Skin epidermis (tissue), 12 donors: Measurements from ENCODE around the gene CATSPER3.

Source experiments
- H3K27ac ChIP-seq, 21 experiments: fragments of 200-600 bp; sonication (generic) in 11 of 21; one replicate each; pipeline ENCODE4 v1.5.0; 2020; ENCODE audit warnings: mild to moderate bottlenecking in 3 of 21, inconsistent platforms in 2 of 21, moderate library complexity in 2 of 21
- H3K4me3 ChIP-seq, 7 experiments: fragments of 200-600 bp; sonication (generic) in 2 of 7; one replicate each; pipeline ENCODE4 v1.5.0; 2020; ENCODE audit warnings: inconsistent platforms in 2 of 7, mild to moderate bottlenecking in 2 of 7, moderate library complexity in 1 of 7

CATSPER3 gene

DNA sequence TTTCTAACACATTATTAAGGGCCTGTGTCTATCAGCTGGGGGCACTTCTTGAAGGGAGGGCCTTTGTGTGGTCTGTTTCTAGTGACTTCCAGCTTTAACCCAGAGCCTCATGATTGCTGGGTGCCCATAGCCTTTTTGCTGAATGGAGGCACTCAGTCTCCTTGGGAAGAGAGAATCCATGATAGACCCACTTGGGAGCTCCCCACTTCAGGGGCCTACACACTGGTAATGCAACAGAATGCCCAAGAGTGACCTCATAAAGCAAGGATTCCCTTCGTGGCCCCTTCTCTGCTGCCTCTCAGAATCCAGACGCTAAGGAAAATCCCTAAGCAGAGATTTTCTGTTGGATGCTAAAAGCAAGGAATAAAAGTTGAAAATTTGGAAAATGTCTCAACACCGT, at the start of gene CATSPER3:
Gene CATSPER3 (plus strand): TSS at position 301 of the 400 bp plus-strand sequence. CDS start 85 bp downstream, at position 386.
- Histone ChIP-seq H3K27ac (no peak within 1 kb of the TSS), H3K4me3 (no peak within 1 kb of the TSS)

DNA sequence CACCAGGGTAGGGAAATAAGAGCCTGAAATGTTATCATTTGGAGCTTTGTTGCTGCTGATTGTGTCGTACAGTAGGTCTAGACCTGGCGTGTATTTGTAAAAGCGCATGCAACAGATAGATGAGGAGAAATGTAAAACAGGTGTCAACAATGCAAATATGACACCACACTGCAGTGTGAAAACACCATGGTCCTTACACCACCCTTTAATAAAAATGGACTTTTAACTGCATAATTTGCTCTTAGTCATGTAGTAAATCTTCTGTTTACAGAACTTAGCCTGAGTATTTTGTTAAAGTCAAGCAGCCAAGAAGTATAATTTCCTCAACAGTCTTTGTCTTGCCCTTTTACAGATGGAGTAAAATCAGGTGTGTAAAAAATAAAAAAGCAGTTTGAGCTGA, 48.8 kb upstream of the CATSPER3 start:
- Histone ChIP-seq H3K4me3 (no peak overlapping the region), H3K27ac (no peak overlapping the region)

DNA sequence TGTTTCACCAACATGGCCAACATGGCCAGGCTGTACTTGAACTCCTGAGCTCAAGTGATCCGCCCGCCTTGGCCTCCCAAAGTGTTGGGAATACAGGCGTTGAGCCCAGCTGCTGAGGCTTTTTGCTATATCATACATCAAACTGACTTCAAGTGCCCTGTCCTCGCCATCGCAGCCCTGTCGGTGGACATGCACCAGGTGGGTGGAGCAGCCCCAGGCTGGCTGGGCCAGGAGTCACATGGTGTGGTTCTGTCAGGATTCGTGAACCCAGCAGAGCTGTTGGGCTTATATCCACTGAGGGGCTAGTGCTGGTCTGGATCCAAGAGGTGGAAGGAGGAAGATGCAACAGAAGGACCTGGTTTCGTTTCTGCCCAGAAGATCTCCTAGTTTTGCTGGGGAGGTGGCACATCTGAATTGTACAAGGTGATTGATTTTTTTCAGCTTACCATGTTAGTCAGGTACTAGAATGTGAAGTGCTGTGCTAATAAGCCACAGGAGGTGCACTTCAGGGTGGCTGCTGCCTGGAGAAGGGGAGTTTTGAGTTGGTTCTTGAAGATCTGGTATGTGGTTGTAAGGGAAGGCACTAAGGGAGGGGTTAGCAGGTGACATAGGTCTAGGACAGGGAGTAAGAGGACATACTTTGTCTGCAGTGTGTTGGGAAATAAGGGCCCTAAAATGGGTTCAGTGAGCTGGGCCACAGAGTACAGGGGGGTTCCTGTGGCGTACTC, 46.7 kb upstream of the CATSPER3 start:
- H3K27ac ChIP-seq: no peak overlapping the region
- H3K4me3 ChIP-seq: no peak overlapping the region

DNA sequence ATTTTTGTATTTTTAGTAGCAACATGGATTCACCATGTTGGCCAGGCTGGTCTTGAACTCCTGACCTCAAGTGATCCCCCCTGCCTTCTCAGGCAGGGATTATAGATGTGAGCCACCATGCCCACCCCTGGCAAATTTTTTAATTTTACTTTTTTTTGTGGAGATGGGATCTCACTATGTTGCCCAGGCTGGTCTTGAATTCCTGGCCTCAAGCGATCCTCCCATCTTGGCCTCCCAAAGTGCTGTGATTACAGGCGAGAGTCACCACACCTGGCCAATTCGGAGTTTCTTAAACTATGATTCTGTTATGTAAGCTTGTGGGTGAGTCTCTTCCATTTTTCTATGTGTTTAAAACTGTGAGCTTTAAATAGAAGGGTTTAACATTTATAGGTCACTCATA, 35.2 kb upstream of the CATSPER3 start:
- Histone ChIP-seq H3K4me3 (no peak overlapping the region), H3K27ac (no peak overlapping the region)

DNA sequence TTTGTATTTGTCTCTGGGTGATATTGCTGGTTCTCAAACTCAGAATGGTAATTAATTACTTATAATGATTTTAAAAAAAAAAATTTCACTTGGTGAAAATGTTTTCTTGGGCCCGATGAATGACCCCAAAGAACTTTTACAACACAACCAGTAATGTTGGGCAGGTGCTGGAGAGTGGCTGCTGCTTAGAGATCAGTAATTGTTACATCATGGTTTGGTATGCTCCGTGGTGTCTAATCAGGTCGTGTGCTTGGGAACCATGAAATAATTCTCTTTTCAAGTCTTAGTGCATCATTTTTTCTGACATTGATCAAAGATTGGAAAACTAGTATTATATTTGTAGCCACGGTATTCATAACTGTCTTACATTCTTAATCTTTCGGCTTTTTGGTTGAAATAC, 33.5 kb upstream of the CATSPER3 start:
- Histone ChIP-seq H3K4me3 (no peak overlapping the region), H3K27ac (no peak overlapping the region)

DNA sequence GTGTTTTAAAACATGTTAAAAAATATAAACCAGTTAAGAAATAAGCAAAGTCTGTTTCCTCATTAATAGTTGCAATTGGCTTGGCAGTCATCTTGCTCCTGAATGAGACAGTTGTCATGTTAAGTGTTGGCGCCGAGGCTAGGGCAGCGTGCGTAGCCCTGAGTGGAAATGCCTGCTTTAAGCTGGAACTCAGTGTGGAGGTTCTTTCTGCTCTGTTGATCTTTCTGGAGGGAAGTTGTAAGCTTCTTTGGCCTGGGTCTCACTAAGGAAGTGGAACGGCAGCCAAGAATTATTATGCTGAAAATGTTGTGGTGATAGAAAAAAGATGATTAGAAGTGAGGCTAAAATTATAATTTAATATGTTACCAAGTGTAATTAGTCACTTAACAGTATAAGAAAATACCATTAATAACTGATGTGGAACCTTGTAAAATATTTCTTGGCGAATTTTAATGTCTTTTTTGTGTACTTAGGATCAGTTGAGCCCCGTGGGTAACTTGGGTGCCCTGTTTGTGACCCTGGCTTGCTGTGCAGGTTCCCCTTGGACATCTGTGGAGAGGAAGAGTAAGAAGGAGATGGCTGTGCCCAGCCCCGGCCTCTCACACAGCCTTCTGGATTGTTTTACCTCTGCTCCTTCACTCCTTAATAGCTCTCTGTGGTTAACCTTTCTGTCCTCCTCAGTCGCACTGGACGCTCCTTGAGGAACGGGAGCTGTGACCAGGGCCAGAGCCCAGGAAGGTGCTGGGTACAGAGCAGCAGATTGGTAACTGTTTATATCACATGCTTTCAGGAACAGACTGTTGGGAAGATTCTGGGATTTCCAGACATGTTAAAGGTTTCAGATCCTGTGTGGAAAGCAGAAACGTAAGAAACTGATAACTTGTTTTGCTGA, 31.8 kb upstream of the CATSPER3 start:
- no peak overlapping the region for H3K4me3 ChIP-seq
- H3K27ac ChIP-seq: no peak overlapping the region

DNA sequence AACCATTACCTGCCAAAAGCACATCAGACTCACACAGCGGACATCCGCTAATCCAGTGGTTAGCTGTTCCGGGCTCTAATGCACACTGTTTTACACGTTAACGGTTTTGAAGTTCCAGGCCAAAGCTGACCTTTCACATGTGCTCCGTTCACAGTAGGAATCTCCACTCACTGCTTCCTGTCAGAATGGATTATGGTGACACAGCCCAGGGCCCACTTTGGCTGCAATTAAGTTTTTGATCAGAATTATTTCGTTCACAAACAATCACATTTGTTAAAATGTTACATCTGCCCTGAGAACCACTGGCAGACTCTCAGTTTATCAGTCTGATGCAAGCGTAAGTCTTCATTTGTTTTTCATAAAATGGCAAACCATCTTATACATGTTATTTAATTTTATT, 30.2 kb upstream of the CATSPER3 start:
- no peak overlapping the region for H3K27ac ChIP-seq
- H3K4me3 ChIP-seq: no peak overlapping the region

DNA sequence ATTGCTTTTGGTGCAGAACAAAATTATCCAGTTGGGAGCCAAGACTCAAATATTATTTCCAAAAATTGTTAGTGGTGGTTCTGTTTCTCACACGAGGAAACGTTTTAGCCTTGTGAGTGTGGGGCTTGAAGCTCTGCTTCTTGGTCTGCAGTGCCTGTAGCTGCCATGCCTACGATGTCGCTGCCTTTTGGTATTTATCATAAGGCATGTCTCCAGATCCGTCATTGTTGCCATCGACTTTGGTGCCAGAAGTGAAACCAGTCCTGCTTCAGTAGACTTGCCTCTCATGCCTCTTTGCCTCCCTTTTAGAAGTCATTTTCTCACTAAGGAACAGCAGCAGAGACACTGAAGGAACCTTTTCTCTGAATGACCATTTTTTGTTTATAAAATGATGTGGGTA, 29.7 kb upstream of the CATSPER3 start:
- H3K27ac ChIP-seq: no peak overlapping the region
- no peak overlapping the region for H3K4me3 ChIP-seq

DNA sequence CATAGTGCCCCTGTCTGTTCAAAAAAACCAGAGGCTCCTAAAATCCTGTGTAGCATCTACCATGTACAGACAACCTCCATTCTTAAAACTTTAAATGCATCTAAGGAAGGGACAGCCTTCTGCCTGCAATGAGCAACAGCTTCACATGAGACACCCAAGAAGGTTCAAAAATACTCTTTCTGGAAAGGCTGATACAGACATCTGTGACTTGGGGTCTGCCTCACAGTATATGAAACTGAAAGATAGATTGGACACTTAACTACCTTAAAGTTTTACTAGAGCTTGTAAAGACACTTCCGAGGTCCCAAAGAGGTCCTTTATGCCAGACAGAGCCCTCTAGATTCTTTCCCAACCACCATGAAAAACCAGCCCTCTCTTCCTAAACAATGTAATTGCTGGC, 28.2 kb upstream of the CATSPER3 start:
- H3K27ac ChIP-seq: no peak overlapping the region

DNA sequence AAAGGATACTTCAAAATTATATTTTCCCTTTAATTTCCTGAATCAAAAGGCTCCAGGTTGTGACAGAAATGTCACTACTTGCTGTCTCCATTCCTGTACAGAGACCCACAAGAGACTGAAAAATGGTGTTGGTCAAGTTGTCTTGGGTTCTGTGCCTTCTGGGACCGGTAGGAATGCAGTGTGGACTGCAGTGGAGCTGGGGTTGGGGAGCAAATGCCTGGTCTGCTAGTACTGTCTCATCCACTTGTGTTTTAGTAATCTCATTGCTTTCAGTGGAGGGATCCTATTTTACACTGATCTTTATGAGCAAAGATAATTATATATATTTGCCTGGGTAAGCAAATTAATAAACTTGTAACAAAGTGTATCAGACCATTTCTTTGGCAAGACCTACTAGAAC, 24.2 kb upstream of the CATSPER3 start:
- Histone ChIP-seq H3K4me3 (no peak overlapping the region), H3K27ac (no peak overlapping the region)

More for the DNA sequence above, 28.2 kb upstream of the CATSPER3 start:
- no peak overlapping the region for H3K4me3 ChIP-seq

DNA sequence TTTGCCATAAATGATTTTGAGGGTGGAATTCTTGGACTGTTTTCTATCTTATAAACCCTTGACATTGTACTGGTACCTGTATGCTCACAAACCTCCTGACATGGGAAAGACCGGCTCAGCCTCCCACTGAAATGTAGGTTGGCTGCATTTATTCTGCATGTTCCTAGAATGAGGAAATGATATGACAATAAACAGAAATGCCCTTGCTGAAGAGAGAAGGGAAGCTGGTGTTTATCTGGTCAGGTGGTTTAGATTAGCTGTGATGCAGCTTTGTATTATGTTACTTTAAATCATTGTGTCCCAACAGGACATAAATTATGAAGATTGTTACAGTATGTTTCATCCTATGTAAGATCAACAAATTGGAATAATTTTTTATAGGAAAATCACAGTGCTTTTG, 23.1 kb upstream of the CATSPER3 start:
- no peak overlapping the region for H3K4me3 ChIP-seq
- no peak overlapping the region for H3K27ac ChIP-seq

DNA sequence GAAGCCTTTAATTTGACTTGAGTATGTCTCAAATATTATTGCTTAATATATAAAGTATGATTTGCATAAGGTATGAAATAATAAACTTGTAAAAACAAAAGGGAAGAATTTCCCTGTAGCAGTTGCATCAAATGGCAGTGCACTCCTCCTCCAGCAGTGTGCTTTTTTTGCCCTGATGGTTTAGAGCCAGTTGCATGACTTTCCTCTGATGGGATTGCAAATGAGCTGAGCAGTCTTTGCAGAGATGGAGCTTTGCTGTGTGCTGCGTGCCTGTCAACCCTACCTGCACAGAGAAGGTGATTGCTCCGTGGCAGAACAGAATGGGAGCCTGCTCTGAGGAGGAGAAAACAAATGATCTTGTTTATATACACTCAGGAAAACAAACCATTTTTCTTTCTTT, 22.7 kb upstream of the CATSPER3 start:
- no peak overlapping the region for H3K4me3 ChIP-seq
- H3K27ac ChIP-seq: no peak overlapping the region

DNA sequence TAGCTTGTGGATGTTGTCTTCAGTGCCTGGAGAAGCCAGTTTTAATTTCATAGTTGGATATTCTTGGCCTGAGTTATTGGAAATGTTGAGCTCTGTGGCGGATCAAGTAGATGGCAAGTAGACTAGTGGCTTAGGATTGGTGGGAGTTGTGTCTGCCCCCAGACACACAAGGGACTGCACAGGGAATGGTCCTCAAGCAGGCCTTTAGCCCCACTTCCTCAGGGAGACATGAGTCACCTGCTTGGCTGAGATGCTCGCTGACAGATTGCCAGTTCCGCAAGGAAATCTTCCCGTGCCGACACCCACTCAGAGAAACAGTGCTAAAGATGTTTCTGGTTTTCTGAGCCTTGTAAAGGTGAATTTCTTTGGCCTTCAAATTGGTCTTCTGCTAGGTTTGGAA, 18.8 kb upstream of the CATSPER3 start:
- no peak overlapping the region for H3K27ac ChIP-seq

DNA sequence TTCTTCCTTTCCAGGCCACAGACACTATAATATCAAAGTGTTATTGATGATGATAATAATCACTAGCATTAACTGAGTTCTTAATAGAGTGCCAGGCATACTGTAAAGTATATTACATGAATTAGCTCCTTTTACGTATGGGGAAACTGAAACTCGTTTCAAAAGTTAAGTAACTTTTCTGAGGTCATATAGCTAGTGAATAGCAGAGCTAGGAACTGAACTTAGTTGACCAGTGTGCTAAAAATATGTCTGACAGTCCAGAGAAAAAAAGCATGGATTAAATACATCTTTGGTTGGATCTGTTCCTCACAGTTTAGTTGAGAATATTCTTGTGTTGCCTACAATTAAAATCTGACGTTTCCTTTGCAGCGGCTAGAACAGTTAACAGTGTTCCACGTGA, 18.4 kb upstream of the CATSPER3 start:
- no peak overlapping the region for H3K27ac ChIP-seq
- no peak overlapping the region for H3K4me3 ChIP-seq

More for the DNA sequence above, 18.8 kb upstream of the CATSPER3 start:
- H3K4me3 ChIP-seq: no peak overlapping the region

DNA sequence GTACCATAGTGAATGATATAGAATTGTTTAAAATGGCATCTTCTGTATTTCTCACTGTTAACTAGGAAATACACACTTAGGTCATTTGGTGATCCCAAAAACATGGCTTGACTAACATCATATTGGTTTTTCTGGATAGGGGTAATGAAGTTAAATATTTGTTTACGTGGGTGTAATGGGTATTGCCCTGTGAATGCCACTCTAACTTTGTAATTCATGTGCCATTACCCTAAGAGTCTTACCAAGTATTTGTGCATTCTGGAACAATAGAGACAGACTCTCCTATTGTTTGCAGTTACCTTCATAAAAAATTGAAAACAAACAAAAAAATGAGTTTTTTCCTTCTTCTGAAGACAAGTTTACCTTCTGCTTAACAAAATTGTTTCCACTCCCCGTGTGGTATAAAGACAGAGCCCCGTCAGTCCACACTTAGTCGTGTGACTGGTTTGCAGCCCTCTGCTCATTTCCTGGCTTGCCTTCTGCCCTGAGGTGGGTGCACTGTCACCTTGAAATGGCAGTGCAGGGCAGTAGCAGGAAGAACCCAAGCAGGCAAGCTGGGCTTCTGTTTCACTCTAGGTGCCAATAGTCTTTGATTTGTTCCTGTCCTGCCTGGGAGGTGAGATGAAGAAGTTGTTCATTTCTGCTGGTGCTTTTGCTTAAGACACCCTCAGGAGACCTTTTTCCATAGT, 9.6 kb upstream of the CATSPER3 start:
- no peak overlapping the region for H3K4me3 ChIP-seq
- H3K27ac ChIP-seq: no peak overlapping the region

DNA sequence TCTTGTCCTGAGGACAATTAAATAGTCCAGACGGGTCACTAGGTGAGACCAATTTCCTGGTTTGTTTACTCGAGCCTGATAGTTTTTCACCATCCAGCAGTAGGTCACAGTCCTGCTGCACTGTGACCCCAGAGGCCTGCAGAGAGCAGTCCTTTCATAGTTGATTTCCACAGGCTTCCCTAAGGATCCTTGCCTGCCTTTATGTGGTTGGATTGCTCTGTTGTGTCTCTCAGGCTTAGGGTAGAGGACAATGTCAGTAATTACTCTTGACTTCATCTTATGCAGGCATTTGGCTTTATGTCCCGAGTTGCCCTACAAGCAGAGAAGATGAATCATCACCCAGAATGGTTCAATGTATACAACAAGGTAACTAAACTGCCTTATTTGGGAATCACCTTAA, 9.0 kb upstream of the CATSPER3 start:
- no peak overlapping the region for H3K4me3 ChIP-seq
- no peak overlapping the region for H3K27ac ChIP-seq

DNA sequence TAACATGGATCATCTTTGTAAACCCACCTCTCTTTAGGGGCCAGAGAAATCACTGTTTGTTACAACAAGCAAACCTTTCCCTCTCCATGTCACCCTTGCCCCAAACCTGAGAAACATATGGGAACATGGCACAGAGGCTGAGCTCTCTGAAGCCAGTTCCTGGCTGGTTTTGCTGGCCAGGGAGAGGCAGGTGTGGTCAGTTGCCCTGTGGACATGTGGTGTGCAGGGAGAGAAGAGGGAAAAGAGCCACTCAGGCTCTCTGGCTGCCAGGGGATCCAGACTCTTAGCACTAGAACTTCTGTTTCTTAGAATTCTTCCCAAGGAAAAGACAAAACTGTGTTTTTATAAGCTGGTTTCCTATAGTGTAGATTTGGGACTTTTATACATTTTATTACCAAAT, 4.6 kb upstream of the CATSPER3 start:
- no peak overlapping the region for H3K27ac ChIP-seq
- no peak overlapping the region for H3K4me3 ChIP-seq

DNA sequence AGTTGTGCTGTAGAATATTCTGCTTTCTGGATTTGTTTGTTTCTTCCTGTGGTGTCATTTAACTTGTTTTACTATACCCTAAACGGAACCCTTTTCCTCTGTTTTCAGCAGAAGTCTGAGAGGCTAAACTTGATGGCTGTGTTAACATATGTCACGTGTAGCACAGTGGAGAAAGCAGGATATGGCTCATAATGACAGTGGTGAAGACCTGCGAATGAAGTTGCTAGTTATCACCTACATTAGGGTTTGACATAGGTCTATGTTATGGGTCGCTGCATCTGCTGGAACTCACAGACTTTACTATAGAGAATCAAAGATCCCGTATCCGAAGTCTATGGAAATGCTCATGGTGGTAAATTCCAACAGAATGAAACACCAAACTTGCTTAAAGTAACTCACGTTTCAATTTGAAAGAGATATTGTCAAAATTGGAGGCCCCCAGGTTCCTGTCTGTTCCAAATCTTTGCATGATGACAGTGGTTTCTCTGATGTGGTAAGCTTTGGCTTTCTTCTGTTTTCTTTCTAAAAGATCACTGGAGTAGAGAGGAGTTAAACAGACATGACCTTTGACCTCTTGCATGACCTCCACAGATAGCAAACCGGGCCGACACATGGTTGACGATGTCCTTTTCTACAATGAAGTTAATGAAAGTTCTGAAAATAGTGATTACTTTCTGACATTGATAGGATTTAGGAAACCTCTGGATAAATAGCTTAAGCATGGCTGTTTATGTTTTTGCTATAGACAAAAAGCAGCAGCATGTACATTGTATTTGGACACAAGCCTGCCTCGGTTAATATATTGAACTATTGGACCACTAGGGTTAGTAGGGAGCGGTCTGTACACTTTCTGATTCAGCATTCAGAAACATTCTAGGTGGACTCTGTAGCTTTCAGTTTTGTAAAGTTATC, 3.1 kb upstream of the CATSPER3 start:
- Histone ChIP-seq H3K4me3 (no peak overlapping the region), H3K27ac (no peak overlapping the region)

DNA sequence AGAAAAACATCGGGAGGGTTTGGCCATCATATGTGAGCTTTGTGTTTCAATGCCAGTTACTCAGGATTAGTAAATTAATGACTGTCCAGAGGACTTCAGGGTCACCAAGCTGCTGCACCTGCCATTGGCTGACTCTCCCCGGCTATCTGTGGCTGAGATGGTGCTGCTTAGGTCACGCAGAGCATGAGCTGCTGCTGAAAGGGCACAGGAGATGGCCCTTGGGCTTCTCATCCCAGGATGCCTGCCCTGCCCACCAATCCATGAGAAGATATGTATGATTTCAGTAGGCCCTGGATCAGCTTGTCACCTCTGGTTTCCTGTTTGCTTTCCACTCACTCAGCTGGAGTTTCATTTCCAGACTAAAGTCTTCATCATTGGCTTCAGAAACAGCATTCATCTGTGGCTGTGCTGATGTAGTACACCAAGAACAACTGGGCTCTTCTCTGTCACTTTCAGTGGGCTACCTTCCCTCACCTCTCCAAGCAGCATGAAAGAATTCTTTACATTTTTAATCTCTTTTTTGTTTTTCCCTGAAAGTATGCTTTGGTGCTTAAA, 2.4 kb upstream of the CATSPER3 start:
- Histone ChIP-seq H3K4me3 (no peak overlapping the region), H3K27ac (no peak overlapping the region)
